Activated B cell treated with CpG ODN at 0.5 μM for 24 hours (primary cell): Measurements from ENCODE around the gene PKP4. TPM values are rescaled to one million over a fixed set of nuclear protein-coding genes. Genes with fewer than 3 reads are reported as not detected.
"Not testable (repeated sequence)": the region's sequence is repeated elsewhere in the genome, so short reads cannot be mapped to it uniquely, and the experiment has no call there.

Source experiments
- ATAC-seq: fragments of 200-7000 bp; cut with Tn5 transposase; one replicate; pipeline ENCODE4 v1.10.0; 2021; ENCODE audit warnings: low read depth, mild to moderate bottlenecking, moderate library complexity
- CTCF ChIA-PET: fragments of 350-600 bp; sonication (Branson Sonifier 250); formaldehyde crosslinking; loops from one replicate; lab custom pipeline; 2021; ENCODE audit warnings: antibody characterized with exemption; lab: Charles Lee
- POLR2A ChIA-PET: fragments of 350-600 bp; sonication (Branson Sonifier 250); formaldehyde crosslinking; loops from one replicate; lab custom pipeline; 2021; ENCODE audit warnings: antibody characterized with exemption; lab: Charles Lee
- DNase-seq: peaks from one replicate; pipeline ENCODE4 v3.0.0; 2022
- H3K27ac Mint-ChIP-seq: one replicate; pipeline ENCODE4 v1.8.0; 2020; ENCODE audit warnings: mixed read lengths
- H3K27me3 Mint-ChIP-seq: one replicate; pipeline ENCODE4 v1.8.0; 2021; ENCODE audit warnings: mixed read lengths
- H3K36me3 Mint-ChIP-seq: one replicate; pipeline ENCODE4 v1.8.0; 2021; ENCODE audit warnings: low read depth, mixed read lengths
- H3K4me1 Mint-ChIP-seq: one replicate; pipeline ENCODE4 v1.8.0; 2021; ENCODE audit warnings: mixed read lengths
- H3K4me3 Mint-ChIP-seq: one replicate; pipeline ENCODE4 v1.8.0; 2020; ENCODE audit warnings: mild to moderate bottlenecking, mixed read lengths
- H3K9me3 Mint-ChIP-seq: one replicate; pipeline ENCODE4 v1.8.0; 2020; ENCODE audit warnings: mixed read lengths
- intact Hi-C: fragments of 100-400 bp; cut with micrococcal nuclease; formaldehyde crosslinking; loops from one replicate; pipeline ENCODE4 v1.15.1; 2024
- total RNA-seq: library from RNA; stranded (reverse); gene quantifications from 2 replicates; pipeline ENCODE4 v1.2.3, GENCODE V29; 2022
- TF ChIP-seq, protein P1 (sequence below): fragments of 200-600 bp; IDR thresholded peaks from one replicate; pipeline ENCODE4 v1.8.0; 2022; ENCODE audit warnings: antibody characterized with exemption, mild to moderate bottlenecking

The PKP4 gene
- total RNA-seq, 1 donor from 2014 or later: 6.5 TPM

DNA sequence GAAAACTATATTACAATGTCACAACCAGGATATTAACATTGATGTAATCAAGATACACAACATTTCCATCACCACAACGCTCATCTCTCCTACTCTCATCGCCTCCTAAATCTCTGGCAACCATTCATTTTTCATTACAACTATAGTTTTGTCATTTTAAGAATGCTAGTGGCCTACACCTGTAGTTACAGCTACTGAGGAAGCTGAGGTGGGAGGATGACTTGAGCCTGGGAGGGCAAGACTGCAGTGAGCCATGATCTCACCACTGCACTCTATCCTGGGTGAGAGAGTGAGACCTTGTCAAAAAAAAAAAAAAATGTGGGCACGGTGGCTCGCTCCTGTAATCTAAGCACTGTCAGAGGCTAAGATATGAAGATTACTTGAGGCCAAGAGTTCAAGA, 10.5 kb downstream of the PKP4 start:
- no peak overlapping the region for H3K27ac Mint-ChIP-seq

DNA sequence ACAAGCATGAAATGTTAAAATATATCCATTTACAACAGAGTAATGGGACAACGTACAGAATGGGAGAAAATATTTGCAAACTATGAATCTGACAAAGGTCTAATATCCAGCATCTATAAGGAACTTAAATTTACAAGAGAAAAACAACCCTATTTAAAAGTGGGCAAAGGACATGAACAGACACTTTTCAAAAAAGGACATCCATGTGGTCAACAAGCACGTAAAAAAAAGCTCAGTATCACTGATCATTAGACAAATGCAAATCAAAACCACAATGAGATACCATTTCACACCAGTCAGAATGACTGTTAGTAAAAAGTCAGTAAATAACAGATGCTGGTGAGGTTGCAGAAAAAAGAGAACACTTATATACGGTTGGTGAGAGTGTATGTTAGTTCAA, 16.1 kb downstream of the PKP4 start:
- POLR2A ChIA-PET, DNase-seq, H3K4me3 Mint-ChIP-seq, intact Hi-C loops, H3K36me3 Mint-ChIP-seq, ATAC-seq, H3K4me1 Mint-ChIP-seq, H3K9me3 Mint-ChIP-seq, H3K27me3 Mint-ChIP-seq, CTCF ChIA-PET, H3K27ac Mint-ChIP-seq: not testable (repeated sequence)

More for the DNA sequence above, 10.5 kb downstream of the PKP4 start:
- H3K9me3 Mint-ChIP-seq: no peaks in the 10 kb centered on the region
- H3K4me3 Mint-ChIP-seq: no peak overlapping the region
- TF ChIP-seq, protein P1, sequence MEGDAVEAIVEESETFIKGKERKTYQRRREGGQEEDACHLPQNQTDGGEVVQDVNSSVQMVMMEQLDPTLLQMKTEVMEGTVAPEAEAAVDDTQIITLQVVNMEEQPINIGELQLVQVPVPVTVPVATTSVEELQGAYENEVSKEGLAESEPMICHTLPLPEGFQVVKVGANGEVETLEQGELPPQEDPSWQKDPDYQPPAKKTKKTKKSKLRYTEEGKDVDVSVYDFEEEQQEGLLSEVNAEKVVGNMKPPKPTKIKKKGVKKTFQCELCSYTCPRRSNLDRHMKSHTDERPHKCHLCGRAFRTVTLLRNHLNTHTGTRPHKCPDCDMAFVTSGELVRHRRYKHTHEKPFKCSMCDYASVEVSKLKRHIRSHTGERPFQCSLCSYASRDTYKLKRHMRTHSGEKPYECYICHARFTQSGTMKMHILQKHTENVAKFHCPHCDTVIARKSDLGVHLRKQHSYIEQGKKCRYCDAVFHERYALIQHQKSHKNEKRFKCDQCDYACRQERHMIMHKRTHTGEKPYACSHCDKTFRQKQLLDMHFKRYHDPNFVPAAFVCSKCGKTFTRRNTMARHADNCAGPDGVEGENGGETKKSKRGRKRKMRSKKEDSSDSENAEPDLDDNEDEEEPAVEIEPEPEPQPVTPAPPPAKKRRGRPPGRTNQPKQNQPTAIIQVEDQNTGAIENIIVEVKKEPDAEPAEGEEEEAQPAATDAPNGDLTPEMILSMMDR: no peak
- ChIA-PET CTCF (interaction anchor here (1.0 kb wide), 1 partner anchor 12 kb away, joined by 3 read pairs; no protein-coding TSS in a partner anchor), POLR2A (no interaction called here)
- DNase-seq (no peak), ATAC-seq (no peak)
- H3K36me3 Mint-ChIP-seq: no peaks in the 10 kb centered on the region
- H3K4me1 Mint-ChIP-seq: no peaks in the 10 kb centered on the region
- intact Hi-C loops: no loop called here
- H3K27me3 Mint-ChIP-seq: no peaks in the 10 kb centered on the region

DNA sequence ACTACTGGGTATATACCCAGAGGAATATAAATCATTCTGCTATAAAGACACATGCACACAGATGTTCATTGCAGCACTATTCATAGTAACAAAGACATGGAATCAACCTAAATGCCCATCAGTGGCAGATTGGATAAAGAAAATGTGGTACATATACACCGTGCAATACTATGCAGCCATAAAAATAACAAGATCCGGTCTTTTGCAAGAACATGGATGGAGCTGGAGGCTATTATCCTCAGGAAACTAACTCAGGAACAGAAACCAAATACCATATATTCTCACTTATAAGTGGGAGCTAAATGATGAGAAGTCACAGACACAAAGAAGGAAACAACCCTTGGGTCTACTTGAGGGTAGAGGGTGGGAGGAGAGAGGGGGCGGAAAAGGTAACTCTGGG, 16.5 kb downstream of the PKP4 start:
- H3K27me3 Mint-ChIP-seq, H3K9me3 Mint-ChIP-seq, H3K36me3 Mint-ChIP-seq, H3K4me3 Mint-ChIP-seq, POLR2A ChIA-PET, intact Hi-C loops, ATAC-seq, H3K27ac Mint-ChIP-seq, H3K4me1 Mint-ChIP-seq, CTCF ChIA-PET, DNase-seq: not testable (repeated sequence)

DNA sequence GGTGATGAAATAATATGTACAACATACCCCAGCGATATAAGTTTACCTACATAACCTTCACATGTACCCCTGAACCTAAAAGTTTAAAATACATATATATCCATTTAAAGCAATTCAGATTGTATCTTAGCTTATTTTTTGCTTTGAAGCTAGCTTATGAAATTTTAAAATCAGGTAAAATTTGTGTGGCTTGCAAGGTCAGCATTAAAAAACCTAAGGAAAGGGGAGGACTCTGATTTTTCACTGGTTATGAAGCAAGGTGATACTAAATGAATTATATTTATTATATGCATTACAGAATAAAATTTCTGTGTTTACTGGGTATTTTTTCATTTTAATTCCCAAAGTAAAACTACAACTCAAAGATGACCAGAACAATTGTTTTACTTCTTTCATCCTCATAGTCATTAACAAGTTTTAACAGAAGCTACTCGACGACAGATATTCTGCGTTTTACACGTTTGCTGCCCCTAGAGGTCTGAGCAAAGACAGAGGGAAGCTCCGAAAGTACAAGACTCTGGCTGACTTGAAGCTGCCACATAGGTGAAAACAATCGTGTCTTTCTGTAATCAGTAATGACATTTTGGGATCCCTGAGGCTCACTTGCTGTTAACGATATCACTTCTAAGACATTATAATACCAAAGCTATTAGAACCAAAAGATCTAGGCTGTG, 17.1 kb downstream of the PKP4 start:
- DNase-seq (no peak), ATAC-seq (no peak)
- Mint-ChIP-seq H3K36me3 (no peaks in the 10 kb centered on the region), H3K4me1 (peaks cover 3% of the 10 kb centered on the region), H3K27me3 (no peaks in the 10 kb centered on the region), H3K9me3 (peaks cover 2% of the 10 kb centered on the region), H3K4me3 (no peak overlapping the region), H3K27ac (no peak overlapping the region)
- intact Hi-C loops: no loop called here
- TF ChIP-seq, protein P1: no peak
- POLR2A ChIA-PET: no interaction called here
- CTCF ChIA-PET: no interaction called here

DNA sequence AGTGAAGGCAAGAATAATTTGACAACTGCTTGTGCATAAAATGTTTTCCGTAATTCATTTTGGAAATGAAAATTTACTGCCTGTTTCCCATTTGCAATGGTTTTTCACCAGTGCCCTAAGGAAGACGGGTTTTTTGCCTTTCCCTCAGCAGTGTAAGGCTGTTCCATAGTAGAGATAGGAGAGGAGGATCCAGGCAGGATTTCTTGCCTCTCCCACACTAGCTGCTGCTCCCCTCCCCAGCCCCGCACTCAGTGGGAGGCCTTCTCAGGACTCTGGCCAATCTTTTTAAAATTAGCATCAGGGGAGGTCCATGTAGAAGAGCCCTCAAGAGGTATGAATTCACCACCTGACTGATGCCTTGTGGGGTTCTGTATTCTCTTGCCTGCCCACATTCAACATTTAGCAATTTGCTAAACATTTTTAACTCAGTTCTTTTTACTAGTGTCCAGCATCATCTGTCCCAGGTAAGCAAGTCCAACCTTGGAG, 17.8 kb downstream of the PKP4 start:
- H3K4me1 Mint-ChIP-seq, intact Hi-C loops, H3K9me3 Mint-ChIP-seq, H3K4me3 Mint-ChIP-seq, H3K27me3 Mint-ChIP-seq, H3K36me3 Mint-ChIP-seq, ATAC-seq, DNase-seq, H3K27ac Mint-ChIP-seq, POLR2A ChIA-PET, CTCF ChIA-PET: not testable (repeated sequence)

DNA sequence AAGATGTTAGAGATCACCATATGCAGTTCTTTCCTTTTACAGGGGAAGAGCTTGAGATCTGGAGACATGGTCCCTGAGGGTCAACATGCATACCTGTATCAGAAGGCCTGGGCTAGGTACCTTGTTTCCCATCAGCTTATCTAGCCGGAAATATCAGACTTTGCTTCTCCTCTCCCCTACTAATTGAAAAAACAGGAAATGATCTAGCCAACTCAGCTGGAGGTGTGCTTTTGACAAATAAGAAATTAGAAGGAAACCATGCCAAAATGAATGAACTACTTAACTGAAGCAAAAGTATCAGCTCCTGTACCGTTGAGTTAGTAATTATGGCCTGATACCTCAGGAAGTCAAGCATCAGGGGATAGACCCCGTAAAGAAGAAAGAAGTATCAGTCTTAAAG, 20.4 kb downstream of the PKP4 start:
- H3K9me3 Mint-ChIP-seq: peaks cover 2% of the 10 kb centered on the region
- CTCF ChIA-PET: no interaction called here
- H3K27ac Mint-ChIP-seq: no peak overlapping the region
- H3K27me3 Mint-ChIP-seq: no peaks in the 10 kb centered on the region
- POLR2A ChIA-PET: no interaction called here
- ATAC-seq (no peak), DNase-seq (no peak)
- peaks cover 3% of the 10 kb centered on the region for H3K4me1 Mint-ChIP-seq
- no peak overlapping the region for H3K4me3 Mint-ChIP-seq
- intact Hi-C loops: no loop called here
- TF ChIP-seq, protein P1: no peak
- no peaks in the 10 kb centered on the region for H3K36me3 Mint-ChIP-seq
